ENCODE data around the gene PIBF1. TPM values are rescaled to one million over a fixed set of nuclear protein-coding genes. Genes with fewer than 3 reads are reported as not detected.
A peak's percentile ranks its signal among the peaks of the same experiment; 100 is the strongest.

The PIBF1 gene
- polyA plus RNA-seq, 3 donors: 3.3 to 8.0 (median 4.7) TPM

DNA sequence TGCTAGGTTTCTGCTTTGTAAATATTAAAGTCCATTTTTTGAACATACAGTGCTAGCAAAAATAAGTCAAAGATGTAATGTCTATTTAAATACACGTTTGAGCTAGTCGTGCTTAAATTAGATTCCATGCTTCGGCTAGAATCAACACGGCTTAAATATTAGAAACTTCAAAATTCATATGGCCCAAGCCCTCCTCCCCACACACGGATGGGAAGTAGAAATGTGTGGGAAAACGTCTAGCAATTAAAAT is 276.1 kb downstream of the PIBF1 start:
- Histone ChIP-seq H4K20me1 (ENCODE audit: insufficient read depth, low read length) (no peaks in the 10 kb centered on the region), H3K79me2 (ENCODE audit: insufficient read depth, low read length) (no peaks in the 10 kb centered on the region), H3K4me2 (replicated peaks; ENCODE audit: extremely low read depth, low read length, poor library complexity, severe bottlenecking) (no peak overlapping the region), H3K27me3 (ENCODE audit: control insufficient read depth in 2 of 2, insufficient read depth in 2 of 2, low read length in 2 of 2) (peaks cover 48 to 52% of the 10 kb centered on the region in 2 donors), H3K4me1 (ENCODE audit: control insufficient read depth in 1 of 2, insufficient read depth in 2 of 2, low read length in 2 of 2) (peaks cover 14 to 33% of the 10 kb centered on the region in 2 donors), H3K27ac (ENCODE audit: low read depth in 1 of 2, low read length in 2 of 2) (no peak overlapping the region), H3K4me3 (replicated peaks in 1 of 3; ENCODE audit: low read depth in 2 of 3, low read length in 3 of 3) (peak overlapping the region in 1 of 3 experiments; percentile 79), H3K9me3 (replicated peaks in 1 of 2; ENCODE audit: control insufficient read depth in 1 of 2, insufficient read depth in 1 of 2, low read length in 2 of 2) (no peaks in the 10 kb centered on the region), H3K36me3 (replicated peaks in 1 of 2; ENCODE audit: control insufficient read depth in 1 of 2, insufficient read depth in 2 of 2, low read length in 2 of 2) (no peaks in the 10 kb centered on the region), H3K9ac (ENCODE audit: insufficient read depth, low read length, poor library complexity, severe bottlenecking) (no peak overlapping the region), H2AFZ (ENCODE audit: insufficient read depth, low read depth, low read length, poor library complexity, severe bottlenecking) (no peak overlapping the region)
- no peak for DNase-seq
- Mint-ChIP-seq H3K4me1 (peaks cover 23% of the 10 kb centered on the region), H3K27ac (peak overlapping the region in 1 of 7 donors; percentile 50), H3K36me3 (peaks cover 10 to 11% of the 10 kb centered on the region in 2 donors), H3K27me3 (ENCODE audit: low read depth in 3 of 3) (peaks cover 41 to 58% (median 47%) of the 10 kb centered on the region in 3 donors), H3K9me3 (peaks cover 0 to 17% (median 2%) of the 10 kb centered on the region in 7 donors), H3K4me3 (peak overlapping the region in 1 of 2 donors; percentile 94)
- TF ChIP-seq, protein P1, sequence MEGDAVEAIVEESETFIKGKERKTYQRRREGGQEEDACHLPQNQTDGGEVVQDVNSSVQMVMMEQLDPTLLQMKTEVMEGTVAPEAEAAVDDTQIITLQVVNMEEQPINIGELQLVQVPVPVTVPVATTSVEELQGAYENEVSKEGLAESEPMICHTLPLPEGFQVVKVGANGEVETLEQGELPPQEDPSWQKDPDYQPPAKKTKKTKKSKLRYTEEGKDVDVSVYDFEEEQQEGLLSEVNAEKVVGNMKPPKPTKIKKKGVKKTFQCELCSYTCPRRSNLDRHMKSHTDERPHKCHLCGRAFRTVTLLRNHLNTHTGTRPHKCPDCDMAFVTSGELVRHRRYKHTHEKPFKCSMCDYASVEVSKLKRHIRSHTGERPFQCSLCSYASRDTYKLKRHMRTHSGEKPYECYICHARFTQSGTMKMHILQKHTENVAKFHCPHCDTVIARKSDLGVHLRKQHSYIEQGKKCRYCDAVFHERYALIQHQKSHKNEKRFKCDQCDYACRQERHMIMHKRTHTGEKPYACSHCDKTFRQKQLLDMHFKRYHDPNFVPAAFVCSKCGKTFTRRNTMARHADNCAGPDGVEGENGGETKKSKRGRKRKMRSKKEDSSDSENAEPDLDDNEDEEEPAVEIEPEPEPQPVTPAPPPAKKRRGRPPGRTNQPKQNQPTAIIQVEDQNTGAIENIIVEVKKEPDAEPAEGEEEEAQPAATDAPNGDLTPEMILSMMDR (IDR thresholded peaks at IDR 0.05): no peak
- intact Hi-C loops (cut with micrococcal nuclease): no loop called here
- no CpG with 5 or more reads among the region's 6 CpGs for WGBS (ENCODE audit: insufficient coverage)

DNA sequence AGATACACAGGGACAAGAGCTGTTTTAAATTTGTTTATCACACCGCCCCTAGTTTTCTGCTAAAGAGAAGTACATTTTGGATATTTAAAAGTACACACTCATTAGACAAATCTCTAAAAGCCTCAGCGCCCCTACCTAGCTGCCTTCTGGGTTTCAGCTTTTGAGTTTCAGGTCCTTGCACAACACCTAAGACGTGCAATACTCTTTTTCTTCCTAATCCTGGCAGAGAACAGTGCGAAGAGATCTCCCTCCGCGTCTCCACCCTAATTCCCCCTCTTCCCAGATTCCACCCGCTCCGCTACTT is 276.5 kb downstream of the PIBF1 start:
- Mint-ChIP-seq H3K27me3 (ENCODE audit: low read depth in 3 of 3) (peaks cover 41 to 58% (median 47%) of the 10 kb centered on the region in 3 donors), H3K4me1 (peaks cover 23% of the 10 kb centered on the region), H3K4me3 (peak overlapping the region; percentile 92 to 94), H3K27ac (peak overlapping the region in 2 of 7 donors; percentile 13 to 56), H3K9me3 (peaks cover 0 to 17% (median 2%) of the 10 kb centered on the region in 7 donors), H3K36me3 (peaks cover 13 to 14% of the 10 kb centered on the region in 2 donors)
- Histone ChIP-seq H3K4me3 (replicated peaks in 1 of 3; ENCODE audit: low read depth in 2 of 3, low read length in 3 of 3) (peak overlapping the region in 2 of 3 experiments; percentile 34 to 79), H3K27me3 (ENCODE audit: control insufficient read depth in 2 of 2, insufficient read depth in 2 of 2, low read length in 2 of 2) (peaks cover 48 to 52% of the 10 kb centered on the region in 2 donors), H3K79me2 (ENCODE audit: insufficient read depth, low read length) (no peaks in the 10 kb centered on the region), H3K9ac (ENCODE audit: insufficient read depth, low read length, poor library complexity, severe bottlenecking) (no peak overlapping the region), H2AFZ (ENCODE audit: insufficient read depth, low read depth, low read length, poor library complexity, severe bottlenecking) (peak overlapping the region; percentile 91), H3K27ac (ENCODE audit: low read depth in 1 of 2, low read length in 2 of 2) (no peak overlapping the region), H3K4me1 (ENCODE audit: control insufficient read depth in 1 of 2, insufficient read depth in 2 of 2, low read length in 2 of 2) (peaks cover 14 to 33% of the 10 kb centered on the region in 2 donors), H4K20me1 (ENCODE audit: insufficient read depth, low read length) (no peaks in the 10 kb centered on the region), H3K9me3 (replicated peaks in 1 of 2; ENCODE audit: control insufficient read depth in 1 of 2, insufficient read depth in 1 of 2, low read length in 2 of 2) (no peaks in the 10 kb centered on the region), H3K4me2 (replicated peaks; ENCODE audit: extremely low read depth, low read length, poor library complexity, severe bottlenecking) (peak overlapping the region; percentile 88), H3K36me3 (replicated peaks in 1 of 2; ENCODE audit: control insufficient read depth in 1 of 2, insufficient read depth in 2 of 2, low read length in 2 of 2) (no peaks in the 10 kb centered on the region)
- no peak for DNase-seq
- 0% methylated on average over 7 of the region's 8 CpGs for WGBS (ENCODE audit: insufficient coverage)
- TF ChIP-seq, protein P1 (IDR thresholded peaks at IDR 0.05): no peak
- intact Hi-C loops (cut with micrococcal nuclease): no loop called here

Measured in CD14-positive monocyte (primary cell).